Upper lobe of left lung (tissue), 6 donors: Measurements from ENCODE around the gene AWAT2. TPM values are rescaled to one million over a fixed set of nuclear protein-coding genes. Genes with fewer than 3 reads are reported as not detected.
A peak's percentile ranks its signal among the peaks of the same experiment; 100 is the strongest.

ENCODE experiments used
- ATAC-seq, 2 donors: fragments of 200-7000 bp; cut with Tn5 transposase; one replicate each; pipeline ENCODE4 v1.9.1; 2022; ENCODE audit warnings: mild to moderate bottlenecking in 2 of 2, moderate library complexity in 2 of 2; ENCODE audit not compliant: low FRiP score in 2 of 2
- DNase-seq, 2 donors: peaks; one replicate each; pipeline ENCODE4 v3.0.0-alpha.2; 2019 to 2020
- H3K27ac ChIP-seq, 4 donors: fragments of 200-600 bp; sonication (generic); one replicate each; pipeline ENCODE4 v1.5.1; 2016 to 2019
- H3K27me3 ChIP-seq, 4 donors: fragments of 200-600 bp; sonication (generic); one replicate each; pipeline ENCODE4 v1.5.1; 2017 to 2019
- H3K36me3 ChIP-seq, 4 donors: fragments of 200-600 bp; sonication (generic); one replicate each; pipeline ENCODE4 v1.5.1; 2016 to 2019
- H3K4me1 ChIP-seq, 4 donors: fragments of 200-600 bp; sonication (generic); one replicate each; pipeline ENCODE4 v1.5.1; 2018 to 2019
- H3K4me3 ChIP-seq, 4 donors: fragments of 200-600 bp; sonication (generic); one replicate each; pipeline ENCODE4 v1.5.1; 2017 to 2019; ENCODE audit warnings: mild to moderate bottlenecking in 2 of 4, moderate library complexity in 1 of 4
- H3K9me3 ChIP-seq, 4 donors: fragments of 200-600 bp; sonication (generic); one replicate each; pipeline ENCODE4 v1.5.1; 2018 to 2019
- CTCF ChIP-seq, 6 experiments: fragments of 450-650 bp in 4 of 6; fragments of 200-600 bp in 2 of 6; sonication (generic) in 2 of 6; IDR thresholded peaks; one replicate each; pipeline ENCODE4 v1.5.1; 2016 to 2019; ENCODE audit warnings: antibody characterized with exemption in 6 of 6
- EP300 ChIP-seq, 4 donors: sonication (generic); formaldehyde crosslinking; IDR thresholded peaks; one replicate each; pipeline ENCODE4 v1.5.1; 2017; ENCODE audit warnings: antibody characterized with exemption in 4 of 4, control low read depth in 2 of 4
- POLR2A ChIP-seq, 4 donors: fragments of 450-650 bp; IDR thresholded peaks; one replicate each; pipeline ENCODE4 v1.5.1; 2016 to 2017; ENCODE audit warnings: antibody characterized with exemption in 4 of 4, mild to moderate bottlenecking in 2 of 4
- POLR2AphosphoS5 ChIP-seq, 2 donors: sonication (generic); formaldehyde crosslinking; IDR thresholded peaks; one replicate each; pipeline ENCODE4 v1.5.1; 2017; ENCODE audit warnings: antibody characterized with exemption in 2 of 2
- WGBS, 2 donors: methylation state at CpG; one replicate each; pipeline ENCODE4 v1.1.5; 2017 to 2018; 5-methylcytosine and 5-hydroxymethylcytosine counted together
- total RNA-seq, 6 donors: library from RNA; depleted of rRNA in 4 of 6; stranded (reverse); fragments of >200 nt in 4 of 6; gene quantifications; one replicate each; pipeline versions ENCODE4 v1.1.0 to v1.2.1, GENCODE V29; 2016 to 2021
- donor health status: DM: no; HTN: no; CAD: no; lungs with moderate emphysema.
- donor health status: DM: no; HTN: yes; CAD: no; lungs with severe emphysema.

AWAT2 gene
- under 1 TPM in 1 of 6 donors, not detected in 5; 0.67 TPM for total RNA-seq

GRCh38 chrX:70049925-70050324 is at the start of gene AWAT2:
AWAT2 (minus strand) TSS chrX:70049938; CDS start chrX:70049932, 6 bp downstream.
- H3K4me3 ChIP-seq: no peak within 1 kb of the TSS
- DNase-seq (peak in 1 of 2 donors; percentile 22), ATAC-seq (no peak)
- no peaks in the 10 kb centered on the region for H3K27me3 ChIP-seq
- TF ChIP-seq POLR2A (IDR thresholded peaks at IDR 0.05): no peak
- no peak for TF ChIP-seq EP300 (IDR thresholded peaks at IDR 0.05)
- no peaks in the 10 kb centered on the region for H3K36me3 ChIP-seq
- WGBS, 2 donors: 53 to 85% methylated on average over 2 to 4 of the region's 4 CpGs
- no peaks in the 10 kb centered on the region for H3K4me1 ChIP-seq
- no peaks in the 10 kb centered on the region for H3K9me3 ChIP-seq
- no peak within 1 kb of the TSS for H3K27ac ChIP-seq

GRCh38 chrX:70096052-70096451 is 46.3 kb upstream of the AWAT2 start:
- WGBS, 2 donors: 63 to 69% methylated on average over 2 of the region's 2 CpGs
- no peak overlapping the region for H3K4me3 ChIP-seq
- no peaks in the 10 kb centered on the region for H3K27me3 ChIP-seq
- no peak for TF ChIP-seq POLR2AphosphoS5 (IDR thresholded peaks at IDR 0.05)
- no peak for TF ChIP-seq POLR2A (IDR thresholded peaks at IDR 0.05)
- TF ChIP-seq EP300 (IDR thresholded peaks at IDR 0.05): no peak
- no peak for TF ChIP-seq CTCF (IDR thresholded peaks at IDR 0.05)
- no peaks in the 10 kb centered on the region for H3K9me3 ChIP-seq
- H3K27ac ChIP-seq: no peak overlapping the region
- H3K4me1 ChIP-seq: no peaks in the 10 kb centered on the region
- H3K36me3 ChIP-seq: no peaks in the 10 kb centered on the region
- ATAC-seq (no peak), DNase-seq (no peak)

- TF ChIP-seq CTCF (IDR thresholded peaks at IDR 0.05) (no peak), POLR2A (IDR thresholded peaks at IDR 0.05) (no peak)
- H3K9me3 ChIP-seq: no peaks in the 10 kb centered on the region
- DNase-seq (no peak), ATAC-seq (no peak)
- WGBS, 2 donors: 85 to 100% methylated on average over 1 to 4 of the region's 4 CpGs
- H3K27me3 ChIP-seq: no peaks in the 10 kb centered on the region
- H3K4me3 ChIP-seq: no peak overlapping the region
- H3K27ac ChIP-seq: no peak overlapping the region
- no peaks in the 10 kb centered on the region for H3K36me3 ChIP-seq
- no peaks in the 10 kb centered on the region for H3K4me1 ChIP-seq
Observed at GRCh38 chrX:70092247-70092646, 42.5 kb upstream of the AWAT2 start.

GRCh38 chrX:70089604-70090297 is 40.0 kb upstream of the AWAT2 start:
- Histone ChIP-seq H3K27me3 (no peaks in the 10 kb centered on the region), H3K4me3 (no peak overlapping the region), H3K4me1 (no peaks in the 10 kb centered on the region), H3K27ac (no peak overlapping the region), H3K36me3 (no peaks in the 10 kb centered on the region), H3K9me3 (no peaks in the 10 kb centered on the region)
- DNase-seq: no peak
- WGBS, 2 donors: 0 to 38% methylated on average over 1 of the region's 1 CpG
- TF ChIP-seq CTCF (IDR thresholded peaks at IDR 0.05): no peak
- TF ChIP-seq POLR2AphosphoS5 (IDR thresholded peaks at IDR 0.05): no peak
- no peak for TF ChIP-seq POLR2A (IDR thresholded peaks at IDR 0.05)
- no peak for TF ChIP-seq EP300 (IDR thresholded peaks at IDR 0.05)
- no peak for ATAC-seq

- ATAC-seq (no peak), DNase-seq (no peak)
- Histone ChIP-seq H3K27me3 (no peaks in the 10 kb centered on the region), H3K4me3 (no peak overlapping the region), H3K4me1 (no peaks in the 10 kb centered on the region), H3K36me3 (no peaks in the 10 kb centered on the region), H3K9me3 (no peaks in the 10 kb centered on the region), H3K27ac (no peak overlapping the region)
- no peak for TF ChIP-seq EP300 (IDR thresholded peaks at IDR 0.05)
- no peak for TF ChIP-seq POLR2AphosphoS5 (IDR thresholded peaks at IDR 0.05)
- no peak for TF ChIP-seq POLR2A (IDR thresholded peaks at IDR 0.05)
- no peak for TF ChIP-seq CTCF (IDR thresholded peaks at IDR 0.05)
Observed at GRCh38 chrX:70088751-70089150, 39.0 kb upstream of the AWAT2 start.
